ENCODE measurements around the gene PXDC1.
"Not testable (repeated sequence)": the region's sequence is repeated elsewhere in the genome, so short reads cannot be mapped to it uniquely, and the experiment has no call there.

Gene PXDC1

DNA sequence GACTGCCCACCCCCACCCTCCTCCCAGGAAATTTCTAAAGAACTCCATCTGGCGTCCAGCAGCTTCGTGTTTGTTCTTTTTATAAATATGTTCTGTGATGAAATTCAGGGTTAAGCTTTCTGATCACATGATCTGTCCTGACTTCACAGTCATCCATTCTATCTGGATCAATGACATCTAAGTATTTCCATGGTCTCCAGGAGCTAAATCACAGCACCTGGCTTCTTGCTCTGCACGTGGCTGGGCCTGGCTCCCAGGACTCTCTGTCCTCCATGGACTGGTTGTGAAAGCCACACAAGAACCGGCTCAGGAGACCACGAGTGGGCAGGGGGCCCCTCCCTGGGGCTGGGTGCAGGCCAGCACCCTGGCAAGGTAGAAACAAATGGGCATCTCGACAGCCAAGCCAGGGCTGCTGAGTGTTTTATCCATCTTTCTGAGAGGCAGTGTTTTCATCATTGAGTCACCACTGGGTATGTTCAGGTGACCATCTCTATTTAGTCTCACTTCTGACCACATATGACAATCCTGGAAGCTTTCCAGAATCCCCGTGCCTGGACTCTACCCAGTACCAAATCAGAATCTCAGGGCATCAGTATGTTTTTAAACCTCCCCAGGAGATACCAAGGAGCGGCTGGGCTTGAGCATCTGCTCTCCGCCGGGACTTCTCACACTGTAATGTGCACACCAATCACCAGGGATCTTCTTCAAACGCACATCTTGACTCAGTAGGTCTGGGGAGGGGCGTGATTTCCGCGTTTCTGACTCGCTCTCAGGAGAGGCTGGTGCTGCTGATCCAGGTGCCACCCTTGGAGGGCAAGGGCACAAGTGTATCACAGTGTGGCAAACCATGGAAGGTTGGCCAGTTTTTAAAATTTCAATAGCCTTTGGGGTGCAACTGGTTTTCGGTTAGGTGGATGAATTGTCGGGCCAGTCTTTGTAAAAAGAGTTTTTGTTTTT is 31.6 kb upstream of the PXDC1 start:
- DNase-seq (ENCODE audit: low spot score): peak; percentile 36

DNA sequence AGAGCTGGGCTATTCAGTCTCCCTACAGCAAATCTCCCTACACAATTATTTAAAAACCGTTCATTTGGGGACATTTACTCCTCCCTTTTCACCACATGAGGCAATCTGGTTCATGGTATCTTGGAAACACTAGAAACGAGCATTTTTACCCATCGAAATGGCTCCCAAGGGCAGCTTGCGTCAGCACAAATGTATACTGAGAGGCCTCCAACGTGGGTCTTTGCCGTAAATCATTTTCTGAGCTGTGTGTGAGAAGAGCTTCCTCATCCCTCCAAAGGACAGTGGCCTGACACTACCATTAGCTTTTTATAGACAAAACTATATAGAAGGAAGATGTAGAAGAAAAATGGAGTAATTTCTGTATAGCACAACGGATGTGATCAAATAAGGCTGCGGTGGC is 30.0 kb upstream of the PXDC1 start:
- DNase-seq (ENCODE audit: low spot score): no peak

GRCh38 chr6:3779574-3779849 is 28.0 kb upstream of the PXDC1 start:
- DNase-seq (ENCODE audit: low spot score): no peak

DNA sequence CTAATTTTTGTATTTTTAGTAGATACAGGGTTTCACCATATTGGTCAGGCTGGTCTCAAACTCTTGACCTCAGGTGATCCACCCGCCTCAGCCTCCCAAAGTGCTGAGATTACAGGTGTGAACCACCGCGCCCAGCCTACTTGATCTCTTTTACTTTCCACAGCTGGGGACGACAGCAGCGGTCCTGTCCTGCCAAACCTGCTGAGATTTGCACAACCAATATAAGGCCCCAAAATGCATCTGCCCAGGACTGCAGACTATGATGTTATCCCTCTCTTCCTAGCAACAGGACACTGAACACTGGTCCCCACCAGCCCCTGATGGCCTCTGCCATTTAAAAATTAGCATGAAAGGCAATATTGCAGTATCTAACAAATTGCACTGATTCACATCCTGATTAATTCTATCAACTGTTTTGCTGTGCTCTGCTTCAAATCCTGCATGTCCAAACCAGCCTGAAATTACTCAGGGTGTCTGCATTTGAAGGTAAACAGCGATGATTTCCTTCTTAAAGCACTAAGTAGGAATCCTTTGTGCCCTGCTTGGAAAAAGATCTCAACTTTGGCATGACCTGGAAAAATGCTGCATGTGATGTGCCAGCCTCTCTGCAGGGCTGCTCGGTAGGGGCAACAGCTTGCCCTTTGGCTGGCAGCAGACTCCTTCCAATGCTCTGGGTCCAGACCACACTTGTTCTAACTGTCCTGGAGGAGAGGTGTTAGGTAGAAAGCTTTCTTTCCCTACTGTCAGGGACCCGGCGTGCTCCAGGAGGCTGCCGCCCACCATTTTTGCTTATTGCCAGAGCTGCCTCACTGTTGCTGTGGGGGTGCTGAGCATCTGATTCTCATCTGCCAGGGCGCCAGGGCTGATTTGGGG is 27.4 kb upstream of the PXDC1 start:
- DNase-seq (ENCODE audit: low spot score): no peak

GRCh38 chr6:3777730-3778461 is 26.4 kb upstream of the PXDC1 start:
- DNase-seq (ENCODE audit: low spot score): no peak

DNA sequence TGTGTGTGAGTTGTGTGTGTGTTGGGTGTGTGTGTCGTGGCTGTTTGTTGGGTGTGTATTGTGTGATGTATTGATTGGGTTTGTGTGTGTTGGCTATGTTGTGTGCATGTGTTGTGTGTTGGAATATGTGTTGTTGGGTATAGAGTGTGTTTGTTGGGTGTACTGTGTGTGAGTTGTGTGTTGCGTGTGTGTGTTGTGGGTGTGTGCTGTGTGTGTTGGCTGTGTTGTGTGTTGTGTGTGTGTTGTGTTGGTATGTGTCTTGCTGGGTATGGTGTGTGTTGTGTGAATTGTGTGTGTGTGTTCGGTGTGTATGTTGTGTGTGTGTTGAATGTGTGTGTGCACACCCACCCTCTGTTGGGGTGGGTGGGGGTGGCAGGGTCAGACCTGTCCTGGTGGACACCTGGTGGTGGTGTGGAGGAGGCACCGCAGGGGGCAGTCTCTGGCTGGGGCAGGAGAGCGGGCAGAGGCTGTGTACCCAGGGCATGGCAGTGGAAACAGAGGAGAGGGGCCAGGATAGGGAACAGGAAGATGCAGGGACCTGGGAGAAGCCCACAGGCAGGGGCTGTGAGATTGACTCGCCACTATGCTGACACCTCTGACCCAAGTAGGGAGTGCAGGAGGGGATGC is 25.5 kb upstream of the PXDC1 start:
- DNase-seq (ENCODE audit: low spot score): no peak

DNA sequence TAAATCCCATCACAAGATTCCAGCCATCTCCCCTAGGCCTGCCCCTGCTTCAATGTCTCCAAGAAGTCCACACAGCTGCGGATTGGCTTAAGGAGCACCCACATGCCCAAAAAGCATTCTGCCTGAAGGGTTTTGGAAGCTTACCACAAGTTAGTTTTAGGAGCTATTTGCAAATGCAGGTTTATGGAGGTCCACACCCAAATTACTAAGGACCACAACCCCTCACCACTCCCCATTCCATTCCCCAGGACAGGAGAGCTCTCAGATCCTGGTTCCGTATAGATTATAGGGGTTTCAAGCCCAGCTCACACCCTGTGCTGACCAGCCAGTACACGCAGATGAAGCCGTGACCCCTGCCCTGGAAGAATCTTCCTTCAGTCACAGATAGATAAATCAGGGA is 24.3 kb upstream of the PXDC1 start:
- no peak for DNase-seq (ENCODE audit: low spot score)

- no peak for DNase-seq (ENCODE audit: low spot score)
Observed at GRCh38 chr6:3775386-3775785, 23.9 kb upstream of the PXDC1 start.

DNA sequence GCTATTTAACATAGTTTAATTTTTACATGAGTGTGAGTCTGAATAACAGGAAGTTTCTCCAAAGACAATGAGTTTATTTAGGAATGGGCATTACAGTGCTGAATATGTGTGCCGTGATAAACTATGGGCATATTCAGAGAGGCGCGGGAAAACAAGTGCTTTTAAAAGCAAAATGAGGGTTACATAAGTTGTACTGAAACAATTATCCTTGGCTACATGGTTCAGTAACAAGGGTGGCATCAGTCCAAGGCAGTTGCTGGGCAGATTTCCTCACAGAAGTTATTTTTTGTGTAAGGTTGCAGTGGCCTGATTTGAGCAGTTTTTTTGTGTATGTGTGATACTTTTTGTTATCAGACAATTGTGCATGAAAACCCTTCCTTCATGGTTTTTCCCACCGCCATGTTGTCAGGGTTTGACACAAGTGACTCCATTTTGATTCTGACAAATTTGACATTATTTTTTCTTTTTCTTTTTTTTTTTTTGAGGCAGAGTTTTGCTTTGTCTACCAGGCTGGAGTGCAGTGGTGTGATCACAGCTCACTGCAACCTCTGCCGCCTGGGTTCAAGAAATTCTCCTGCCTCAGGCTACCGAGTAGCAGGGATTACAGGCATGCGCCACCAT is 22.3 kb upstream of the PXDC1 start:
- DNase-seq (ENCODE audit: low spot score): peak; percentile 49

DNA sequence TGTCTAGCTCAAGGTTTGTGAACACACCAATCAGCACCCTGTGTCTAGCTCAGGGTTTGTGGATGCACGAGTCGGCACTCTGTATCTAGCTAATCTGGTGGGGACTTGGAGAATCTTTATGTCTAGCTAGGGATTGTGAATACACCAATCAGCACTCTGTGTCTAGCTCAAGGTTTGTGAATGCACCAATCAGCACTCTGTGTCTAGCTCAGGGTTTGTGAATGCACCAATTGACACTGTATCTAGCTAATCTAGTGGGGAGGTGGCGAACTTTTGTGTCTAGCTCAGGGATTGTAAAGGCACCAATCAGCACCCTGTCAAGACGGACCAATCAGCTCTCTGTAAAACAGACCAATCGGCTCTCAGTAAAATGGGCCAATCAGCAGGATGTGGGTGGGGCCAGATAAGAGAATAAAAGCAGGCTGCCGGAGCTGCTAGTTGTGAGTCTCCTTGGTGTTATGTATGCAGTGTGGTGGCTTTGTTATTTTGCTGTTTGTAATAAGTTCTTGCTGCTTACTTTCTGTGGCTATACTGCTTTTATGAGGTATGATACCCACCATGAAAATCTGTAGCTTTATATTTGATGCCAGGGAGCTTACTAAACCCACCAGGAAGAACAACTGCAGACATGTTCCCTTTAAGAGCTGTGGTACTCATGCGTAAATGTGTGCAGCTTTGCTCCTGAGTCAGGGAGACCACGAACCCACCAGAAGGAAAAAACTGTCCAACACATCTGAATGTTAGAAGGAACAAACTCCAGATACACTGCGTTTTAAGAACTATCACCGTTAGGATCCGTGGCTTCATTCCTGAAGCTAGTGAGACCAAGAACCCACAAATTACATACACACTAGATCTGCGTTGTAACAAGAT is 20.9 kb upstream of the PXDC1 start:
- DNase-seq (ENCODE audit: low spot score): not testable (repeated sequence)

- no peak for DNase-seq (ENCODE audit: low spot score)
Observed at GRCh38 chr6:3771407-3772011, 20.0 kb upstream of the PXDC1 start.

DNA sequence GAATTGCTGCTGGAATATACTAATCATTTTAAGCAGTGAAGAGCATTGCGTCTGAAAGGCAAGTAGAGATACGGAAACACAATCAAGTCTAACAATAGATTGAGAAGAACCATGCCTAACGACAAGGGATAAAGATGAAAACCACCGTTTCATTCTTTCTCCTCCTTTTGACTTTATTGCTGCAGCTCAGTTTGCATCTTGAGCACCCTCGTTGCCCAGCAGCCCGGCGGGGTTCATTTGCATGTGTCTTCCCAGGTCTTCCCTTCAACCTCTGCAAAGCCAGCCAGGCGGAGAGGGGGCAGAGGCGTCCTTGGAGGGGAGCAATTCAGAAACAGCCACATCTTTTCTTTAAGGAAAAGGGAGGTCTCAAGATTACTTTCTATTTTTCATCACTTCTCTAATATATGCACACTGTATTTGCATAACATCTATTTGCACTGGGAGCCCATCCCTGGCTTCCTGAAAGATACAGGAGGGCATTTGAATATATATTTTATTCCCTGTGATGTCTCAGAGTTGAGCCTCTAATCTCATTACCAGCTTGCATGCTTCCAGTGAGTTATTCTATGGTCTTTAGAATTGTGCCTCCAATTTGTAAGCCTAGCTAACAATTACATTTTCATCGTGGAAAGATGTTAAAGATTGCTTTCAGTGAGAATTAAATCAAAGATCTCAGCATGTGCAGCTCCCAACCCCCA is 18.7 kb upstream of the PXDC1 start:
- no peak for DNase-seq (ENCODE audit: low spot score)

DNA sequence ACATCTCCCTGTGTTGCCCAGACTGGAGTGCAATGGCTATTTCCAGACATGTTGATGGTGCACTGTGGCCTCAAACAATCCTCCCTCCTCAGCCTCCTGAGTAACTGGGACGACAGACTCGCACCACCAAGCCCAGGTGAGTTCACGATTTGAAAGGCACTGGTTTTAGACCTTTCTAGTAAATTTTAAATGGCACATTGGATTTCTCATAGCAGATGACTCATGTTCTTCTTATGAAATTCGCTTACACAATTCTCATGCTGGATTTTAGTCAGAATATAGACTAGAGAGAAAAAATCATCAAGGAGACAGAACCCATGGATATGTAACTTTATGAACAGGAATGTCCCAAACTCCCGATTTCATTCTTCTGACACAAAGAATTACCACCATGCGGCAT is 18.1 kb upstream of the PXDC1 start:
- DNase-seq (ENCODE audit: low spot score): peak; percentile 56

DNA sequence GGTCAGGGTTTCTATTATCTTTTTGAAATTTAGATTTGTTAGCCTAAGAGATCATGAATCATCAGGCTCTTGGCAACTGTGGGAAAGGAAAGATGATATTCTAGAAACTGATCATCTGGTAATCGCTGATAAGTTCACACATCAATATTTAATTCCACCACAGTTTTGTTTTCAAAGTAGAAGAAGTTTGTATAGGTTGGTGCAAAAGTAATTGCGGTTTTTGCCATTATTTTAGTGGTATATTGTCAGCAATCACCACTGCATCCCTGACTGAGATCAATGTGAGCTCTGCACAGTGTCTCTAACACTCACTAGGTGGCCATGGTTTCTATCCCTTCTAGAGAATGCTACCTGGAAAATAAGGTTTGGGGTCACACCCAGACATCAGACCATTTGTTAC is 17.0 kb upstream of the PXDC1 start:
- no peak for DNase-seq (ENCODE audit: low spot score)

- DNase-seq (ENCODE audit: low spot score): not testable (repeated sequence)
Observed at GRCh38 chr6:3767483-3767882, 16.0 kb upstream of the PXDC1 start.

DNA sequence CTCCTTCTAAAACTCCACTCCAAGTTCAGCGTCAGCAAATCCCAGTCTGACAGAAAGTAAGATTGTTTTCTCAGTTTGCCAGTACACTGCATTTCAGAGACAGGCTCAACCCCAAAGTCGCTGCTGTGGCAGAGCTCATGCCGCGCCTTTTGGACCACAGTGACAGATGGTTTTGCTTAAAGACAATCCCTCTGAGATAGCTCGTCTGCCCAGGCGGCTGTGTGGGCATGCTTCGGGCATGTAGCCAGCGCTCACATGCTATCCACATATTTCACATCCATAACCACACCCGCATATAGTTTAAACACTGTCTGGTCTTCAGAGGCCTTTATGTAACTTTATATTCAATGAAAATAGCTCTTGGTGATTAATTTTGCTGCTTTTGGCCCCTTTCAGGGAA is 14.7 kb upstream of the PXDC1 start:
- DNase-seq (ENCODE audit: low spot score): peak; percentile 78

DNA sequence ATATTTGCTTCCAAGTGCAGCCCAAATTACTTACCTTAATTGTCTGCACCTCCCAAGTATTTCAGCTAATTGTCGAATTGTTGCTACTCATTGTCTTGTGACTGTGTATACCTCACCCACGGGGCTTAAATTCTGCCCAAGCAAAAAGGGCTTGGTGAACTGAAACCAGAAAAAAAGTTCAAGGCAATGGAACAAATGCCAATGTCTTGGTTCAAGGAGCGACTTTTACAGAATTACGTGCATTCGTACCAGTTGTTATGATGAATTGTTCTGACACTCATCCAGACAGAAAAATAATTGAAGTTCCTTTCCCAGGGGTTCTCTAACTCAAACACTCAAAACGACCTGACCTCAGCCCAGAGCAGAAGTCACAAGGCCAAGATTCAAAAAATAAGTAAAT is 13.9 kb upstream of the PXDC1 start:
- DNase-seq (ENCODE audit: low spot score): no peak

DNA sequence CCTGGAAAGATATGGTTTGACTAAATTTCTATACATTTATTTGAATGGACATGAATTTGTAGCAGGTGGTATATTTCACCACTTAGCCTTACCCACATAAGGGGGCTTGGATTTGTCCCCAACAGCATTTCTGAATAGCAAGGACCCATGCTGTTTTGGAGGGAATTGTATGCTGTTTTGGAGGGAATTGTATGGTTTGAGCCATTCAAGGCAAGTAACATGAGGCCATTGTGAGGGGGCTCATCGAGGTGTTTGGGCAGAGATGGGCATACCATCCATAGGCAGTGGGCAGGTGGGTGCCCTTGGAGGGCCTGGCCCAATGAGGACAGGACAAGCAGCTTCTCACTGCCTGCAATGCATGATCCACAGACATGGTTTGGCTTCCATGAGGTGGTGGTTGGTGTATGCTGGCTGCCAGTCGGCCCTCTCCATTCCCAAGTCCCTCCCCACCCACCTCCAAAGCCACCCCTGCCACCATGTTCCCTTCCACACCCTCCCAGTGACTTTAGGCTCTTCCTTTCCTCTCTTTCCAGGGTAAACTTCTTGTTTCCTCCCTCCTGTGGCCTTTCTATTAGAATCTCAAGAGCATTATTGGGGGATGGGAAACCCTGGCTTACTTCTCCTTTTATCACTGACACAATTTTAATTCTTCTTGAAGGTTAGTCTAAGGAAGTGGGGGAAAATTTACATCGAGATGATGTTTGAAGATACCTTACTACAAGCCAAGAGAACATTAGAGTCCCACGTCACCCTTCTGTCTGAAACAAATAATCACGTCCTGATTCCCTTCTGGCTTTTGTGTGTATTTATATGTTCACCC is 13.2 kb upstream of the PXDC1 start:
- no peak for DNase-seq (ENCODE audit: low spot score)

DNA sequence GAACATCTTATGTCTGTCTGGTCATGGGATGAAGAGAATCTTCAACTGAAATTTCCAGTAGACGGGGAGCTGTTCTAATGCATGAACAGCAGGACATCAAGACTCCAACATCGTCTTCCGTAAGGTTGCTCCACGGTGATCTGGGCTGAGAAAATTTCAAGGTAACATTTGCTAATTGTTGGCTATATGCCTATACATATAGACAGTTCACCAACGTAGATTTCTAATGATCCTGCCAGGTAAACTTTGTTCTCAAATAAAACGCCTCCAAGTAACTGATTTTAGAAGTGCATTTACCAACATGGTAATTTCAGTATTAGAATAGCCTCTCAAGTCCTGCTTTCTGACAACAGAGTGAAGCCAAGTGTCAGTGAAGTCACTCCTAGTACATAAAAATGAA is 11.3 kb upstream of the PXDC1 start:
- DNase-seq (ENCODE audit: low spot score): no peak
